Transverse colon (tissue), 4 donors: ENCODE results near the gene REG4. TPM values are rescaled to one million over a fixed set of nuclear protein-coding genes. Genes with fewer than 3 reads are reported as not detected.

Source experiments
- DNase-seq: peaks from one replicate; pipeline ENCODE4 v3.0.0-alpha.2; 2019
- H3K27ac ChIP-seq, 4 donors: fragments of 200-600 bp; sonication (generic); 2 replicates each; pipeline ENCODE4 v1.5.1; 2016 to 2018; ENCODE audit warnings: inconsistent platforms in 4 of 4
- H3K27me3 ChIP-seq: fragments of 200-600 bp; sonication (generic); 2 replicates; pipeline ENCODE4 v1.5.1; 2017; ENCODE audit warnings: inconsistent platforms
- H3K36me3 ChIP-seq, 4 donors: fragments of 200-600 bp; sonication (generic); 2 replicates each; pipeline ENCODE4 v1.5.1; 2017 to 2019; ENCODE audit warnings: inconsistent platforms in 4 of 4
- H3K4me1 ChIP-seq, 4 donors: fragments of 200-600 bp; sonication (generic); 2 replicates each; pipeline ENCODE4 v1.5.1; 2017 to 2020; ENCODE audit warnings: inconsistent platforms in 4 of 4
- H3K4me3 ChIP-seq, 4 donors: fragments of 200-600 bp; sonication (generic); 1 replicate in 1 of 4; 2 replicates in 3 of 4; pipeline versions ENCODE4 v1.5.1 to v1.6.1; 2017 to 2019; ENCODE audit warnings: inconsistent platforms in 4 of 4
- H3K9me3 ChIP-seq, 2 donors: fragments of 200-600 bp; sonication (generic); 2 replicates each; pipeline ENCODE4 v1.5.1; 2017 to 2019; ENCODE audit warnings: inconsistent platforms in 2 of 2
- EP300 ChIP-seq: sonication (generic); formaldehyde crosslinking; IDR thresholded peaks from one replicate; pipeline ENCODE4 v1.6.1; 2017; ENCODE audit warnings: antibody characterized with exemption, low read depth
- POLR2A ChIP-seq: fragments of 450-650 bp; IDR thresholded peaks from one replicate; pipeline ENCODE4 v1.6.1; 2016; ENCODE audit warnings: antibody characterized with exemption, mild to moderate bottlenecking, moderate library complexity
- POLR2AphosphoS5 ChIP-seq, 3 donors: sonication (generic); formaldehyde crosslinking; IDR thresholded peaks; one replicate each; pipeline ENCODE4 v1.6.1; 2016; ENCODE audit warnings: antibody characterized with exemption in 3 of 3
- WGBS, 2 donors: methylation state at CpG; one replicate each; pipeline ENCODE4 v1.1.5; 2018; ENCODE audit warnings: low coverage in 1 of 2; 5-methylcytosine and 5-hydroxymethylcytosine counted together
- in situ Hi-C, 4 donors: fragments of 200-750 bp; cut with MboI; loops; one replicate each; pipeline versions ENCODE4 v1.15.0 to v1.15.1; 2017; ENCODE audit warnings: low sequenced_read_pairs in 3 of 4, low pct_ligation_motif_present in 1 of 4, low pct_unique_long_range_greater_than_20kb in 1 of 4
- intact Hi-C: fragments of 100-400 bp; cut with DNase I; formaldehyde crosslinking; loops from one replicate; pipeline ENCODE4 v1.15.1; 2023; ENCODE audit warnings: low total_unique reads
- total RNA-seq, 4 donors: library from RNA; depleted of rRNA; stranded (reverse); fragments of >200 nt; gene quantifications; one replicate each; pipeline ENCODE4 v1.1.0, GENCODE V29; 2016
- TF ChIP-seq, protein P1 (sequence below), 5 experiments: fragments of 200-600 bp in 3 of 5; fragments of 450-650 bp in 2 of 5; sonication (generic) in 3 of 5; IDR thresholded peaks; 1 replicate in 2 of 5; 2 replicates in 3 of 5; pipeline ENCODE4 v1.5.1; 2016 to 2017; ENCODE audit warnings: antibody characterized with exemption in 5 of 5, inconsistent platforms in 3 of 5, mild to moderate bottlenecking in 2 of 5, moderate library complexity in 1 of 5

REG4 gene
- total RNA-seq, 4 donors from 2014 or later = 0.48 to 11.9 (median 3.2) TPM; not detected in 1

DNA sequence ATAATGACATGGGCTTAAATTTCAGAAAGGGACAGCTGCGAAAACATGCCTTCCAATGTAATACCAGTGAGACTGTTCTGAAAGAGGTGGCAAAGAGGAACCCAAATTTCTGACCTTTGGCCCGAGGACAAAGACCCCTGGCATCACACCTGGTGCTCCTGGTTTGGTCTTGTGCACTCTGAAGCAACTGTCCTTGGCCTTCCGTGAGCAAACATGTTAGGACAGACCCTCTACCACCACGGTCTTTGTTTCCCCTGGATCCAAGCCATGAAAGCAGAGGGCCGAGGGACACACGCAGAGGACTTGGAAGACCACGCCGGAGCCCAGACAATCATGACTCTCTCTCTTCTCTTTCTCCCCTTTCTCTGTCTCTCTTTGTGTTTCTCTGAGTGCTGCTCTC lies 6.0 kb downstream of the REG4 start:
- Histone ChIP-seq H3K27ac (no peak overlapping the region), H3K36me3 (no peaks in the 10 kb centered on the region), H3K4me1 (peaks cover 0 to 4% (median 0%) of the 10 kb centered on the region in 4 donors), H3K4me3 (no peak overlapping the region), H3K9me3 (no peaks in the 10 kb centered on the region), H3K27me3 (no peaks in the 10 kb centered on the region)
- in situ Hi-C loops = loop anchor here in 1 of 4 donors (10.0 kb wide), 2 partner anchors 50 to 60 kb away; no protein-coding TSS in a partner anchor
- WGBS, 2 donors = 90 to 91% methylated on average over 1 to 8 of the region's 8 CpGs
- no peak for DNase-seq
- intact Hi-C loops = no loop called here
- TF ChIP-seq EP300 = no peak
- no peak for TF ChIP-seq POLR2A
- TF ChIP-seq, protein P1, sequence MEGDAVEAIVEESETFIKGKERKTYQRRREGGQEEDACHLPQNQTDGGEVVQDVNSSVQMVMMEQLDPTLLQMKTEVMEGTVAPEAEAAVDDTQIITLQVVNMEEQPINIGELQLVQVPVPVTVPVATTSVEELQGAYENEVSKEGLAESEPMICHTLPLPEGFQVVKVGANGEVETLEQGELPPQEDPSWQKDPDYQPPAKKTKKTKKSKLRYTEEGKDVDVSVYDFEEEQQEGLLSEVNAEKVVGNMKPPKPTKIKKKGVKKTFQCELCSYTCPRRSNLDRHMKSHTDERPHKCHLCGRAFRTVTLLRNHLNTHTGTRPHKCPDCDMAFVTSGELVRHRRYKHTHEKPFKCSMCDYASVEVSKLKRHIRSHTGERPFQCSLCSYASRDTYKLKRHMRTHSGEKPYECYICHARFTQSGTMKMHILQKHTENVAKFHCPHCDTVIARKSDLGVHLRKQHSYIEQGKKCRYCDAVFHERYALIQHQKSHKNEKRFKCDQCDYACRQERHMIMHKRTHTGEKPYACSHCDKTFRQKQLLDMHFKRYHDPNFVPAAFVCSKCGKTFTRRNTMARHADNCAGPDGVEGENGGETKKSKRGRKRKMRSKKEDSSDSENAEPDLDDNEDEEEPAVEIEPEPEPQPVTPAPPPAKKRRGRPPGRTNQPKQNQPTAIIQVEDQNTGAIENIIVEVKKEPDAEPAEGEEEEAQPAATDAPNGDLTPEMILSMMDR (IDR thresholded peaks at IDR 0.05) = no peak

DNA sequence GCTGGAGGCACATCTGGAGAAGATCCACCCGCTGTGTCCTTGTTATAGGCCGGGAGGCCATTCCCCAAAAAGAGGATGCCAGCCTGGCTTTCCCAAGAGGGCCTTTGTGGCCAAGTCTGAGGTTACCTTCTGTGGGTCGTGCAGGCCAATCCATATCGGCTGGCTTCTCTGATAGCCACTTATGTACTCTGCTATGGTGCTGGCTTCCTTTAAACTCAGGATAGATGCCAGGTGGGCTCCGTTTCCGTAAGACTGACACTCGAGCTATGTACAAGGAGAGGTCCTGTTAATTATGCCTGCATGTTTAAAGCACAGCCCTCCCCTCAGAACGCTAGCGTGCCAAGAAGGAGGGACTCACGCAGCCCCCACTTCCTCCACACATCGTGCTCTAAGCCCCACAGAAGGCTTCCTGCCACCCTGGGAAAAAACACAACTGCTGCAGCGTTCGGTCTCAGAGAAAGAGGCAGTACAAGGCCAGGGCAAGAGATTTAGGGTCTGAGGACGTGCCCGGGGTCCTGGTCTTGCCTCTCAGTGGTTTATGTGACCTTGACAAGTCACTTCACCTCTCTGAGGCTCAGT lies 11.6 kb downstream of the REG4 start:
- WGBS, 2 donors = 92% methylated on average over 15 of the region's 15 CpGs; no CpG with 5 or more reads in 1 of the 2 donors
- DNase-seq = no peak
- in situ Hi-C loops = loop anchor here in 1 of 4 donors (10.0 kb wide), 2 partner anchors 45 to 65 kb away; no protein-coding TSS in a partner anchor

DNA sequence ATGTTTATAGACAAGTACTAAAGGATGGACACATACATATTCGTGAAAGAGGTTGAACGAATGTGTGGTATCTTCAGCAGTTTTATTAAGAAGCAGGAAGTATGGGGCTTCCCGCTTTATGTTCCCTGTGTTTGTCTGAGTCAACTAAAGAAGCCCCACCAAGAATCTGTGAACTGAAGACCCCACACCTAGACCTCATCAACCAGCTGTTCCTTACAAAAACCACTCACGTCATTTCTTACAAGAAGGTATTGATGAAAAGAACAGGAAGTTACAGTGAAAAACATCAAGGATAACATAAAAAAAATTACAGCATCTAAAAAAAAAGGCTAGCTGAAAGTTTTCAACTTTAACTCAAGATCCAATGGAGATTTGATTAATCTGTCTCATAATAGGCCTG lies 12.3 kb downstream of the REG4 start:
- 66 to 81% methylated on average over 4 of the region's 4 CpGs for WGBS, 2 donors
- no peaks in the 10 kb centered on the region for H3K36me3 ChIP-seq
- H3K9me3 ChIP-seq = no peaks in the 10 kb centered on the region
- in situ Hi-C loops (no loop called here), intact Hi-C loops (no loop called here)
- TF ChIP-seq POLR2AphosphoS5 (IDR thresholded peaks at IDR 0.05) (no peak), POLR2A (no peak), EP300 (no peak)
- TF ChIP-seq, protein P1 (IDR thresholded peaks at IDR 0.05) = no peak
- no peaks in the 10 kb centered on the region for H3K27me3 ChIP-seq
- no peak for DNase-seq
- H3K4me3 ChIP-seq = no peak overlapping the region
- no peak overlapping the region for H3K27ac ChIP-seq
- peaks cover 0 to 15% (median 8%) of the 10 kb centered on the region in 4 donors for H3K4me1 ChIP-seq

More for the DNA sequence above, 11.6 kb downstream of the REG4 start:
- H3K27me3 ChIP-seq = no peaks in the 10 kb centered on the region
- intact Hi-C loops = no loop called here
- TF ChIP-seq, protein P1 (IDR thresholded peaks at IDR 0.05) = no peak
- TF ChIP-seq EP300 (no peak), POLR2AphosphoS5 (IDR thresholded peaks at IDR 0.05) (no peak), POLR2A (no peak)
- no peak overlapping the region for H3K27ac ChIP-seq
- no peaks in the 10 kb centered on the region for H3K9me3 ChIP-seq
- H3K36me3 ChIP-seq = no peaks in the 10 kb centered on the region
- no peak overlapping the region for H3K4me3 ChIP-seq
- peaks cover 0 to 10% (median 7%) of the 10 kb centered on the region in 4 donors for H3K4me1 ChIP-seq

DNA sequence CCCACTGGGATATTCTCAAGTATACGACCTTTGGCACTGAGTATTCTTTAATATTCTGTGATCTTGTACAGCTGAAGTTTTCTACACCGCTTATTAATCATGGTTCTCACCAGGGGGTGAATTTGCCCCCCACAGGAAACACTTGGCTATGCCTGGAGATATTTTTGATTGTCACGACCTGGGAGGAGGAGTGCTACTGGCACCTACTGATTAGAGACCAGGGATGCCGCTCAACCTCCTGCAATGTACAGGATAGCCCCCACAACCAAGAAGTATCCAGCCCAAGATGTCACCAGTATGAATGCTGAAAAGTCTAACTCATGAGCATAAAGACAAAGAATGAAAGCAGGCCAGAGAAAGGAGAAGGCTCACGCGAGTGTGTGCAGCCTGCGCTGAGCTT lies 13.7 kb downstream of the REG4 start:
- Histone ChIP-seq H3K27ac (no peak overlapping the region), H3K9me3 (no peaks in the 10 kb centered on the region), H3K4me3 (no peak overlapping the region), H3K27me3 (no peaks in the 10 kb centered on the region), H3K36me3 (no peaks in the 10 kb centered on the region), H3K4me1 (peaks cover 0 to 21% (median 8%) of the 10 kb centered on the region in 4 donors)
- 90% methylated on average over 7 of the region's 7 CpGs; no CpG with 5 or more reads in 1 of the 2 donors for WGBS, 2 donors
- in situ Hi-C loops = no loop called here
- intact Hi-C loops = no loop called here
- DNase-seq = no peak
- TF ChIP-seq, protein P1 (IDR thresholded peaks at IDR 0.05) = no peak
- TF ChIP-seq POLR2AphosphoS5 (IDR thresholded peaks at IDR 0.05) = no peak
- no peak for TF ChIP-seq POLR2A
- no peak for TF ChIP-seq EP300
